Measurements from ENCODE around the gene ARSJ.
A peak's percentile ranks its signal among the peaks of the same experiment; 100 is the strongest.

Gene ARSJ

GRCh38 chr4:113971706-113972360, 7.6 kb downstream of the ARSJ start:
- Histone ChIP-seq H3K4me3 (ENCODE audit: low read depth in 1 of 2, low read length in 2 of 2) (no peak overlapping the region), H3K36me3 (ENCODE audit: control insufficient read depth in 1 of 2, insufficient read depth in 2 of 2, low read length in 2 of 2) (no peaks in the 10 kb centered on the region), H3K27ac (ENCODE audit: low read length) (no peak overlapping the region), H3K9me3 (ENCODE audit: control insufficient read depth in 1 of 2, low read length in 2 of 2) (peaks cover 0 to 4% of the 10 kb centered on the region in 2 donors), H3K4me1 (ENCODE audit: control insufficient read depth in 1 of 2, insufficient read depth in 2 of 2, low read length in 2 of 2) (peaks cover 0 to 5% of the 10 kb centered on the region in 2 donors), H3K27me3 (ENCODE audit: low read depth, low read length) (no peaks in the 10 kb centered on the region)

DNA sequence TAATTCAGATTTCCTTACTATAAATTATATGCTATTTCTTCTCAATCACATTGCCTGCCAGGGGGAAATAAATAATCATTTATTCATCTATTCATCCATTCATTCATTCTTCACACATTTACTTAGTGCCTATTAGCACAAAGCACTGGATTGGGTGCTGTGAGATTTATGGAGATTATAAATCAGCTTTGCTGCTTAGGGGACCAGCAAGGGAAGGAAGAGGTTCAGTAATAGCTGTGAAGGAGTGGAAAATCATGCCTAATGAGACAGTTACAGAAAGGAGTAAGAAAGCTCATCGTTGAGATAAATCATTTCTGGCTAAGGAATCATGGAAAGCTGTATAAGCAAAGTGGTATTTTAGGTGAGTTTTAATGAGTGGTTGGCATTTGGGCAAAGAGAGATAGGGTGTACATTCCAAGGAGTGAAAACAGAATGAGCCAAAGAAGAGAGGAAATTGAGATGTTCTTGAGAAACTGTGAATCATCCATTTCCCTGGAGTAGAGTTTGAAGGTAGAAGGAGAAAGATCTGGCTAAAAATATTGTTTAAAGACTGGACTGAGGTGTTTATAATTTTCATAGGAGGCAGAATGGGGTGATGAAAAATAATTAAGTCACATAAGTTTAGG, 9.6 kb downstream of the ARSJ start:
- no peak overlapping the region for H3K4me3 ChIP-seq (ENCODE audit: low read depth in 1 of 2, low read length in 2 of 2)
- H3K36me3 ChIP-seq (ENCODE audit: control insufficient read depth in 1 of 2, insufficient read depth in 2 of 2, low read length in 2 of 2), result no peaks in the 10 kb centered on the region
- no peaks in the 10 kb centered on the region for H3K4me1 ChIP-seq (ENCODE audit: control insufficient read depth in 1 of 2, insufficient read depth in 2 of 2, low read length in 2 of 2)
- peaks cover 0 to 4% of the 10 kb centered on the region in 2 donors for H3K9me3 ChIP-seq (ENCODE audit: control insufficient read depth in 1 of 2, low read length in 2 of 2)
- H3K27me3 ChIP-seq (ENCODE audit: low read depth, low read length), result no peaks in the 10 kb centered on the region
- H3K27ac ChIP-seq (ENCODE audit: low read length), result no peak overlapping the region

DNA sequence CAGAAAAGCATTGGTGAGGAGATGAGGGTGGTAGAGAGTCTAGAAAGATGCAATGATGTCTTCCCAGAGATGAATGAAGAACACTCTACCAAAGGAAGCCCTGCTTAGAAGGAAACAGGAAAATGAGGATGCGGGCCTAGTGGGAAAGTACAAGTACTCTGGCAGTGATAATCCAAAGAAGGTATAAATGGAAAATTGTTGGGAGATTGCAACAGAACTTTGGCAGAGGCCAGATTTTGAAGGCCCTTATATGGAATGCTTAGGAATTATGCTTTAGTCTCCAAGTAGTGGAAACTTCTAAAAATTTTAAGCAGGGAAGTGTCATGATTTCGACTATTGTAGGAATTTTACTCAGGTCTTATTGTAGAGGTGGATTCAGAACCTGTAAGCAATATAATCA, 11.0 kb downstream of the ARSJ start:
- no peaks in the 10 kb centered on the region for H3K36me3 ChIP-seq (ENCODE audit: control insufficient read depth in 1 of 2, insufficient read depth in 2 of 2, low read length in 2 of 2)
- no peak overlapping the region for H3K27ac ChIP-seq (ENCODE audit: low read length)
- no peak overlapping the region for H3K4me3 ChIP-seq (ENCODE audit: low read depth in 1 of 2, low read length in 2 of 2)
- no peaks in the 10 kb centered on the region for H3K4me1 ChIP-seq (ENCODE audit: control insufficient read depth in 1 of 2, insufficient read depth in 2 of 2, low read length in 2 of 2)
- H3K9me3 ChIP-seq (ENCODE audit: control insufficient read depth in 1 of 2, low read length in 2 of 2), result no peaks in the 10 kb centered on the region
- H3K27me3 ChIP-seq (ENCODE audit: low read depth, low read length), result no peaks in the 10 kb centered on the region

DNA sequence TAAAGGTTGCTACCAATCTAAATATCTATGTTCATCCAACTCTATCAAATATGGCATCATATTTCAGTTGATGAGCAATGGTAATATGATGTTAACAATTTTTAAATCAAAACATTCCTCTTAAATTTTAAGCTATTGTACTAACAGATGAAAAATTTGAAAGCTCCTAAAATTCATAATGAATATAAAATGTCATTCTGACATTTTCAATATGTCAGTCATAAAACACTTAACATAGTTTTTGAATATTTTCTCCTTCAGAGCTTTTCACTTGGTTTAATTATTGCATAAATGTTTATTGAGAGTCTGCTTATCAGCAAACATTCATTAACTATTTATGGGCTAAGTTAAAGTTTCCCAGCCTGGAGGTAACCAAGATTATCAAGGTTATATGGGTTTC, 11.8 kb downstream of the ARSJ start:
- Histone ChIP-seq H3K9me3 (ENCODE audit: control insufficient read depth in 1 of 2, low read length in 2 of 2) (no peaks in the 10 kb centered on the region), H3K4me3 (ENCODE audit: low read depth in 1 of 2, low read length in 2 of 2) (no peak overlapping the region), H3K27me3 (ENCODE audit: low read depth, low read length) (no peaks in the 10 kb centered on the region), H3K27ac (ENCODE audit: low read length) (no peak overlapping the region), H3K36me3 (ENCODE audit: control insufficient read depth in 1 of 2, insufficient read depth in 2 of 2, low read length in 2 of 2) (no peaks in the 10 kb centered on the region), H3K4me1 (ENCODE audit: control insufficient read depth in 1 of 2, insufficient read depth in 2 of 2, low read length in 2 of 2) (no peaks in the 10 kb centered on the region)

- Histone ChIP-seq H3K27ac (ENCODE audit: low read length) (no peak overlapping the region), H3K36me3 (ENCODE audit: control insufficient read depth in 1 of 2, insufficient read depth in 2 of 2, low read length in 2 of 2) (no peaks in the 10 kb centered on the region), H3K9me3 (ENCODE audit: control insufficient read depth in 1 of 2, low read length in 2 of 2) (no peaks in the 10 kb centered on the region), H3K4me1 (ENCODE audit: control insufficient read depth in 1 of 2, insufficient read depth in 2 of 2, low read length in 2 of 2) (peaks cover 0 to 24% of the 10 kb centered on the region in 2 donors), H3K4me3 (ENCODE audit: low read depth in 1 of 2, low read length in 2 of 2) (no peak overlapping the region), H3K27me3 (ENCODE audit: low read depth, low read length) (no peaks in the 10 kb centered on the region)
These were observed 16.7 kb downstream of the ARSJ start for GRCh38 chr4:113962719-113963265.

- H3K4me3 ChIP-seq (ENCODE audit: low read depth in 1 of 2, low read length in 2 of 2), result no peak overlapping the region
- no peaks in the 10 kb centered on the region for H3K9me3 ChIP-seq (ENCODE audit: control insufficient read depth in 1 of 2, low read length in 2 of 2)
- H3K4me1 ChIP-seq (ENCODE audit: control insufficient read depth in 1 of 2, insufficient read depth in 2 of 2, low read length in 2 of 2), result peaks cover 0 to 26% of the 10 kb centered on the region in 2 donors
- H3K36me3 ChIP-seq (ENCODE audit: control insufficient read depth in 1 of 2, insufficient read depth in 2 of 2, low read length in 2 of 2), result no peaks in the 10 kb centered on the region
- no peak overlapping the region for H3K27ac ChIP-seq (ENCODE audit: low read length)
- H3K27me3 ChIP-seq (ENCODE audit: low read depth, low read length), result no peaks in the 10 kb centered on the region
These were observed 17.5 kb downstream of the ARSJ start for GRCh38 chr4:113962016-113962347.

- no peak overlapping the region for H3K27ac ChIP-seq (ENCODE audit: low read length)
- H3K4me1 ChIP-seq (ENCODE audit: control insufficient read depth in 1 of 2, insufficient read depth in 2 of 2, low read length in 2 of 2), result peaks cover 0 to 26% of the 10 kb centered on the region in 2 donors
- no peaks in the 10 kb centered on the region for H3K9me3 ChIP-seq (ENCODE audit: control insufficient read depth in 1 of 2, low read length in 2 of 2)
These were observed 18.6 kb downstream of the ARSJ start for GRCh38 chr4:113960684-113961321.

GRCh38 chr4:113959539-113959937, 19.9 kb downstream of the ARSJ start:
- Histone ChIP-seq H3K4me3 (ENCODE audit: low read depth in 1 of 2, low read length in 2 of 2) (no peak overlapping the region), H3K36me3 (ENCODE audit: control insufficient read depth in 1 of 2, insufficient read depth in 2 of 2, low read length in 2 of 2) (no peaks in the 10 kb centered on the region), H3K27ac (ENCODE audit: low read length) (peak overlapping the region; percentile 46), H3K9me3 (ENCODE audit: control insufficient read depth in 1 of 2, low read length in 2 of 2) (no peaks in the 10 kb centered on the region), H3K27me3 (ENCODE audit: low read depth, low read length) (no peaks in the 10 kb centered on the region), H3K4me1 (ENCODE audit: control insufficient read depth in 1 of 2, insufficient read depth in 2 of 2, low read length in 2 of 2) (peaks cover 0 to 26% of the 10 kb centered on the region in 2 donors)

More at GRCh38 chr4:113960684-113961321, 18.6 kb downstream of the ARSJ start:
- Histone ChIP-seq H3K4me3 (ENCODE audit: low read depth in 1 of 2, low read length in 2 of 2) (no peak overlapping the region), H3K36me3 (ENCODE audit: control insufficient read depth in 1 of 2, insufficient read depth in 2 of 2, low read length in 2 of 2) (no peaks in the 10 kb centered on the region), H3K27me3 (ENCODE audit: low read depth, low read length) (no peaks in the 10 kb centered on the region)

GRCh38 chr4:113958766-113959538, 20.5 kb downstream of the ARSJ start:
- Histone ChIP-seq H3K4me1 (ENCODE audit: control insufficient read depth in 1 of 2, insufficient read depth in 2 of 2, low read length in 2 of 2) (peaks cover 0 to 26% of the 10 kb centered on the region in 2 donors), H3K4me3 (ENCODE audit: low read depth in 1 of 2, low read length in 2 of 2) (no peak overlapping the region), H3K36me3 (ENCODE audit: control insufficient read depth in 1 of 2, insufficient read depth in 2 of 2, low read length in 2 of 2) (no peaks in the 10 kb centered on the region), H3K27ac (ENCODE audit: low read length) (peak overlapping the region; percentile 46), H3K27me3 (ENCODE audit: low read depth, low read length) (no peaks in the 10 kb centered on the region), H3K9me3 (ENCODE audit: control insufficient read depth in 1 of 2, low read length in 2 of 2) (no peaks in the 10 kb centered on the region)

- Histone ChIP-seq H3K27ac (ENCODE audit: low read length) (no peak overlapping the region), H3K4me3 (ENCODE audit: low read depth in 1 of 2, low read length in 2 of 2) (no peak overlapping the region), H3K4me1 (ENCODE audit: control insufficient read depth in 1 of 2, insufficient read depth in 2 of 2, low read length in 2 of 2) (peaks cover 0 to 26% of the 10 kb centered on the region in 2 donors)
These were observed 21.5 kb downstream of the ARSJ start for GRCh38 chr4:113957956-113958355.

DNA sequence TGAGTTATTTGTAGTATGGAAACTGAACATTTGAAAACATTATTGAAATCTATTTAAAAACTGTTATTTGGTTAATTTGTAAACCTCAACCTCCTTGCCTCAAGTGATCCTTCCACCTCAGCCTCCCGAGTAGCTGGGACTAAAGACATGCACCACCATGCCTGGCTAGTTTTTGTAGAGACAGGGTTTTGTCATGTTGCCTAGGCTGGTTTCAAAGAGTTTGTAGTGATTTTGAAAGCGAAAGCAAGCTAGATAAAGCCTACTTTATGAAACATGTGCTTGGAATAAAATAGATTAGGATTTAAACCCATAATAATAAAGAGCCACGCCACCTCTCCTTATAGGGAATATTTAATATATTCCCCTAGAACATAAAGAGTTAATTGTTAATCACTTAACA, 23.5 kb downstream of the ARSJ start:
- H3K36me3 ChIP-seq (ENCODE audit: control insufficient read depth in 1 of 2, insufficient read depth in 2 of 2, low read length in 2 of 2), result no peaks in the 10 kb centered on the region
- no peaks in the 10 kb centered on the region for H3K27me3 ChIP-seq (ENCODE audit: low read depth, low read length)
- H3K9me3 ChIP-seq (ENCODE audit: control insufficient read depth in 1 of 2, low read length in 2 of 2), result no peaks in the 10 kb centered on the region
- H3K27ac ChIP-seq (ENCODE audit: low read length), result no peak overlapping the region
- peaks cover 0 to 24% of the 10 kb centered on the region in 2 donors for H3K4me1 ChIP-seq (ENCODE audit: control insufficient read depth in 1 of 2, insufficient read depth in 2 of 2, low read length in 2 of 2)
- H3K4me3 ChIP-seq (ENCODE audit: low read depth in 1 of 2, low read length in 2 of 2), result no peak overlapping the region

More at GRCh38 chr4:113957956-113958355, 21.5 kb downstream of the ARSJ start:
- no peaks in the 10 kb centered on the region for H3K27me3 ChIP-seq (ENCODE audit: low read depth, low read length)
- no peaks in the 10 kb centered on the region for H3K36me3 ChIP-seq (ENCODE audit: control insufficient read depth in 1 of 2, insufficient read depth in 2 of 2, low read length in 2 of 2)
- no peaks in the 10 kb centered on the region for H3K9me3 ChIP-seq (ENCODE audit: control insufficient read depth in 1 of 2, low read length in 2 of 2)

Measured in muscle layer of duodenum (tissue), 2 donors.